T-helper 2 cell treated with Interferon-gamma antibody and Interleukin-4, amounts not matched to agents 100 ng/mL and 5 ng/mL, for 36 hours (primary cell): ENCODE results near the gene TBX15. TPM values are rescaled to one million over a fixed set of nuclear protein-coding genes. Genes with fewer than 3 reads are reported as not detected.

ENCODE experiments used
- intact Hi-C: fragments of 100-400 bp; cut with micrococcal nuclease; formaldehyde crosslinking; loops from one replicate; pipeline ENCODE4 v1.15.1; 2023
- total RNA-seq: library from RNA; stranded (reverse); gene quantifications from 2 replicates; pipeline ENCODE4 v1.2.3, GENCODE V29; 2022

Gene TBX15
- total RNA-seq, 1 donor from 2014 or later = not detected

DNA sequence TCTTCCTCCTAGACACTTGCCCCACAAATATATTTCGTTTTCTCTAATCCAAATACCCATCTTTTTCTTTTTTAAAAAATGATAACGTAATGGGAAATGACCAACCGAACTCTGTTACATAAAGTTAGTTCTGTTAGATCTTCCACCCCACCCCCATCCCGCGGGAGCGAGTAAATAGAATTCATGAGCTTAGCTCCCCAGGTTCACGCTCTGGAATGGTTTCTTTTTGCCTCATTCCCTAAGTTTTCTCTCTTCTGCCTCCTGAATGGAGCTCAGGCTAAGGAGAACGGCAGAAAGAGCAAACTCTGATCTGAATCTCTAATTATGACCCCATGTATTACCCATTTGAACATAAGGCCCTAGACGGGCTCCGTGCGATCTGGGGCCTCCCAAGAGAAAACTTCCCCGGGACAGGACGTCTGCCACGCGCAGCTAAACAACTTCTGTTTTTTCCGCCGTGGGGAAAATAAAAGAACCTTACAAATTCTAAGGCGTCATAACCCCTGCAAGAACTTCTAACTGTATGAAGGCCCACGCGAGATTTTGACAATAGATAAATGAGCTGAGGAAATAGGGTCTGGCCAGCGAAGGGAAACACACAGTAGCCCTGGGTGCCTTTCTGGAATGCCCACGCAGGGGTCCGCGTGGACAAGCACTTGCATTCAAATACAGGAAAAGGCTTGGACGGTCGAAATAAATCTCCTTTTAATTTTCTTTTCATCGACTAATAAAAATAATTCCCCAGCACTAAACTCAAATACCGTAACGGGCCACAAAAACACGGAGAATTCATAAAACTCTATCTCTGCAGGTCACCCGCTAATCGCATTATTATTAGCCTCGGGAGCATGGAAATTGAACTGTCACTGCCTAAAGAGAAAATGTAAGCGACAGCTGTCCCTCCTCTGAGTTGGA lies 2.2 kb downstream of the TBX15 start:
- intact Hi-C loops = loop anchor here (2.0 kb wide), 1 partner anchor 21 kb away; no protein-coding TSS in a partner anchor

DNA sequence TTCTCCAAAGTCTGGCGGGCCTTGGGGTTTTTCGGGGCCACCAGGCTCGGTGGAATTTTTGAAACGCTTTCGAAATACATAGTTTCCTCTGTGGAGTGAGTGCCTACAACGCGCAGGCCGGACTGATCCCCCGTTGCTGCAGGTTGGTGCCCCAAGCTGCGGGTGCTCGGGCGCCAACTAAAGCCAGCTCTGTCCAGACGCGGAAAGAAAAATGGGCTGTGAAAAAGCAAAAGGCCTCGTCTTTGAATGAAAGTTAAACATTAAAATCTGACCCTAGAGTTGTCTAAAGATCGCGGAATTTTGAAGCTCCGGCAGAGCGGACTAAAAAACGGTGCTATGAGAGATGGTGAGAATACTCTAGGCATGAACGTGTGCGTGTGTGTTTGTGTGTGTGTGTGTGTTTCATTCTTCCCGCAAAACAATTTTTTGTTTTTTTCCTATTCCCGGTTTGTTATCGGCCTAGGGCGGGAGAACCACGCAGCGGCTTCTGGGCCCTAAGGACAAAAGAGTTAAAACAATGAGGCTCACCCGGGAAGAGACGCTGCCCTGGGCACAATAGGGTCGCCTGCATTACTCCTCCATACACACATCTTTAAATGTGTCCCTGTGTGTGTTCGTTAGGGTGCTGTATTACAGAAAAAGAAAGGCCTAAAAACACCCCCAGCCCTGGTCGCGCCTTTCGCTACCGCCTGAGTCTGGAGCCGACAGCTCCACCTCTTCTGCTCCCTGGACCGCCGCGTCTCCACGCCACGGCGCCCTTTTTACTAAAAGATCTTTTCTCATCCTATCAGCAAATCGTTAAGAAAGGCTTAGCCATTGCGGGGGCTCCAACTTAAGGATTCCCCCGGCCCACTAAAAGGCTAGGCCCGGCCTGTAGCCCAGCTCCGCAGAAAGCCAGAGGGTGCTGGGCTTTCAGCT lies 3.2 kb downstream of the TBX15 start:
- intact Hi-C loops = loop anchor here (2.0 kb wide), 1 partner anchor 22 kb away; no protein-coding TSS in a partner anchor

GRCh38 chr1:118984086-118984721 lies 3.9 kb downstream of the TBX15 start:
- intact Hi-C loops = loop anchor here (2.0 kb wide), 1 partner anchor 23 kb away; no protein-coding TSS in a partner anchor

DNA sequence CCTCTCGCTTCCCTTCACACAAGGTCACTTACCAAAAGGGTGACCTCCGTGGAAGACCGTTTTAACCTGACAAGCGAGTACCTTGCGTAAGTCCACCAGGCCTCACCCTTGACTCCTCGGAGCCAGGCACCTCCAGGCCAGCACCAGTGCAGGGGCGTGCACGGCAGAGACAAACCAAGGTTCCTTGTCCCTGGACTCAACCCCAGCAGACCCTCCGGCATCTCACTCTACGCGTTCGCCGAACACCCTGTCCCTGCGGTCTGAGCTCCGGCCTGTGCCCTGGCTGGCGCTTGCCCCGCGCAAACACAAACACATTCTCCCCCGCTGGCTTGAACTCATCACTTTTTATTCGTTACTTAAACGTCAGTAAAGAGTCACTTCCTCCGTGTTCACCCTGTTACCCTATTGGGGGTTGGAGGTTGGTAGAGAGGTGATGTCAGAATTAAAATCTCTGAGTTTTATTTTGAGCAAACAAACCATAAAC lies 4.5 kb downstream of the TBX15 start:
- intact Hi-C loops = loop anchor here (2.0 kb wide), 1 partner anchor 23 kb away; no protein-coding TSS in a partner anchor

DNA sequence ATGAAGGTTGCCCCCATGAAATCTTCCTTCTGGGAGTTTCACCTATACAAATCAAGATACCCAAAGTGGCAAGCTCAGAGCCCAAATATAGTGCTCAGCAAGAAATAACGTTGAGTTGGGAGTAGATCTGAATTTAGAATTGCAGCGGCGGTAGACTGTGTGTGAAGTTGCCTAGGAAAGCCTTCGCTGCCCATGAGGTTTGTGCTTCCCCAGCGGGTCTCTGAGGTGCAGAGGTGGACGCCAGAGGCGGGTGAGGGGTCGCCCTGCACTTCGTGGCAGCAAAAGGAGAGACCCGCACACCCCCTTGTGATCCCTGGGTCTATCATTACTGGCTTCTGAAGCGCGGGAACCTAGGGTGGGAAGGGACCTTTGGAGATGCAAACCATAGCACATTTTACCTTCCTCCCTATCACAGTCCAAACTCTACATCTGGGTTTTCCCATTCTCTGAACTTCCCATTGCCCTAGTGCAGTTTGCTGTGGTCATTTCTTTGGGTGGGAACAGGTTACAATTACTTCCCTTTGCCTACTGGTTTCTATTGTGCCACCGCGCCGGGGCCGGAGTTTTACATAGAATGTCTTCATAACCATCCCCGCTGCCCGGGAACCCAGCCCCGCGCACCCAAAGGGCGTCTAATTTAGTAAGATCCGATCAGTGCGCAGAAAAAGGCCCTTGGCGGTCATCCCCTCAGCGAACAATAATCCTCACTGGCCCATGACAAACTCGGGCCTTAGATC lies 5.2 kb downstream of the TBX15 start:
- intact Hi-C loops = no loop called here

- intact Hi-C loops = no loop called here
Measured at GRCh38 chr1:118982266-118982665, 5.9 kb downstream of the TBX15 start.

DNA sequence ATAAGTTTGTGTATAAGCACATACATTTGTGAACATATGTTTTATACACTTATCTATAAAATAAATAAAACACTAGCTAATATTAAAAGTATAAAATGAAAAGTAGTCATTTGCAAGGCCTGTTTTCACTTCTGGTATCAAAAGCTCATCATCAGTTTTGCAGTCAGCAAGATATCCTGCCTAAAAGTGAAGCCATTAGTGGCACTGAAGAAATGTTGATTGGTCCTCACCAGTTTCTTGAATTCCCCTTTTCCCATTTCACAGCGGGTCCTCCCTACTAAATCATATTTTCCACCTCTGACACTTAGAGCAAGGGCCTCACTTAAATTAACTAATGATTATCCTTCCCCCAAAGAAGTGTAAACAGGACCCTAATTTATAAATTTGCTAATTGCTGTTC lies 6.7 kb downstream of the TBX15 start:
- intact Hi-C loops = no loop called here

GRCh38 chr1:118979754-118980575 lies 8.2 kb downstream of the TBX15 start:
- intact Hi-C loops = no loop called here

GRCh38 chr1:118978914-118979701 lies 9.0 kb downstream of the TBX15 start:
- intact Hi-C loops = no loop called here

DNA sequence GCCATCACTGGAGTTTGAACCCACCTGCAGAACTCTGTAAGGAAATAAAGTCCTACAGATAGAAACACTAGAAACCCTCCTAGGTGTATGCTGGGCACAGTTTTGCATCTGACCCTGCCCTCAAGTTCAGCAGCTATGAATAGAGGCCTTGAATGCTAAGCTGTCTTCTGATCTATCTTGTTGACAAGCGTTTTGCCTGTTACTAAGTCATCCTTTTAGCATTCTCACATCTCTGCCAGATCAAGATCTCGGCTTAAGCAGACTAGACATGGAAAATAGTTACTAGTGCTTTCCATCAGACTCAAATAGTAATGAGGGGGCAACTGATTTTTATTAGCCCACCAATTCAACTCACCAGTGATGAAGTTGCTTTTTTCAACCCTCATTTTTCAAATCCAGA lies 10.5 kb downstream of the TBX15 start:
- intact Hi-C loops = no loop called here

- intact Hi-C loops = no loop called here
Measured at GRCh38 chr1:118974661-118975060, 13.5 kb downstream of the TBX15 start.

DNA sequence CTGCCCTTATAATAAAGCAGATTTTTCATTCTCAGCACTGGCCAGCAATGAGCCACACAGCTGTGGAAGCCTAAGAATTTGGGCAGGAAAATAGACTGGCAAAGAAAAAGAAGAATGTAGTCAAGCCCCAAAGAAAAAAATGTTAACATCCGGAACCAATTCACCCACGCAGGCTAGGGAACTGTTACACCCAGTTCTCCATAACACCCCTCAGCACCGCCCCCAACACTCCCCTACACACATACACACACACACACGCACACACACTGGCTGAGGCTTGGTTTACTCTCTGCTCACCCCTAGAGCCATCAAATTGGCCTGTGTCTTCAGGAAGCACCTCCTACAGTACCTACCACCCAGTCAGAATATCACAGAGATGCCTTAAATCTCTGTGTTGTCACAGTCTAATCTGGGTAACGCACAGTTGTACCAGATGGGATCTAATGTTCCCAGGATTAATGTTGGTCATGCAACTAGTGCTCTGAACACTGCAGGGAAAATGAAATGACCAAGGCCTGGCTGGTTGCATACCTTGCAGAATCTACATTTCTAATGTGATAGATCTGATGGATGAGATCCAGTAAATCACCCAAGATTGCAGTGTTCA lies 14.5 kb downstream of the TBX15 start:
- intact Hi-C loops = no loop called here

GRCh38 chr1:118973032-118973431 lies 15.1 kb downstream of the TBX15 start:
- intact Hi-C loops = no loop called here

DNA sequence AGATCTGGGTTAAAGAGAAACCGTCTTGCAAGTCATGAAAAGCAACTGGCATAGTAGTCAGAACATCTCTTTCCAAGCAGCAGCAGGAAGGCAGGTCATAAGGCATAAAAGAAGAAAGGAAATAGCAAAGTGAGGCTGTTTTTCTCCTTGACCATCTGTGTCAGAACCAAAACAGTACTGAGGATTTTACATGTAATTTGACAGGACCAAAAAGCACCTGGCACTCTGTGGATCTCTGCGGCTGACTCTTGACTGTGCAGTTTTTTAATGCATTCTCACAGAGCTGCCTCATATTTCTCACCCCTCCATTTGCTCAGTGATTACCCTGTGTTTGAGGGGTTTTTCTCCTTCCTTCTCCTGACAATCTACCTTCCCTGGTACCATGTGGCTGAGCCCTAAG lies 17.7 kb downstream of the TBX15 start:
- intact Hi-C loops = no loop called here

DNA sequence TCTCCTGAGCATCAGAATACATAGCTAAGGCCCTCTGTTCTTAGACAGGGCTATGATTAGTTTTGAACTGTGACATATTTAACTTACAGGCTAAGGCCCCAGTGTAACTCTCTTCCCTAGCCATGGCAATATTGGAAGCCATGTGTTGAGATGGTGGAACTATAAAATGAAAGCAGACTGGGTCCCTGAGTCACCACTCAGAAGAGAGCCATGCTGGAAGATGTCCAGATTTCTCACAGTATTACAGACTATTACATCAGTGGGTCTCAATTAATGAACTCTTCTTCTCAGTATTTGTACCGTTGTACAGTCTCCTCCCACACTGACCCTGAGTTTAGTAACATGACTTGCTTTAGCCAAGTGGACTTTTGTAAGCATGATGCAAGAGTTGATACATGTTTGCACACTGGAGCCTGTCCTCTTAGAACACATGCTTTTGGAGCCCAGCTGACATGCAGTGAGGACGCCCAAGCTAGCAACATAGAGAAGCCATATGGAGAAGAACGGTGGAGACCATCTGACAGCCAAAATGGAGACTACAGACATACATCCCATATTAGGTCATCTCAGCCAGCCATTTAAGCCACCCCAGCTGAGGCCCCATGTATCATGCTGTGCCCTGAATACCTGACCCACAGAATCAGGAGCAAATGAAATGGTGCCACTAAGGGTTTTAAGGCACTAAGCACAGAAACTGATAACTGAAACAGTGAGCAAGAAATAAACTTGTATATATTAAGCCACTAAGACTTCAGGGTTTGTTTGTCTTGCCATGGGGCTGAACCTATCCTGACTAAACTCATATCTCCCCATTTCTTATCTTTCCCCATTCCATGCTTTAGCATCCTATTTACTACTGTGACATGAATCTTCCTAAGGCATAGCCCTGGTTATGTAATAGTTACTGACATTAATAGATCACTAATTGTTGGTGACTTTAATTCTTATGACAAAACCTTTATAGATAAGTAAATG lies 24.4 kb downstream of the TBX15 start:
- intact Hi-C loops = no loop called here

GRCh38 chr1:118963138-118963455 lies 25.0 kb downstream of the TBX15 start:
- intact Hi-C loops = no loop called here

- intact Hi-C loops = no loop called here
Measured at GRCh38 chr1:118961156-118961555, 27.0 kb downstream of the TBX15 start.
